GM18505 (cell line): Measurements from ENCODE around the gene LCLAT1.

Experiments
- ATAC-seq: cut with Tn5 transposase; IDR thresholded peaks from one replicate; pipeline ENCODE4 v1.9.1; 2021; ENCODE audit not compliant: unreplicated experiment
- POLR2A ChIP-seq: IDR thresholded peaks from 4 replicates; pipeline ENCODE4 v1.6.1; 2011; ENCODE audit warnings: borderline replicate concordance; ENCODE audit not compliant: insufficient read depth, insufficient read length; ENCODE audit errors: extremely low read depth

Gene LCLAT1

DNA sequence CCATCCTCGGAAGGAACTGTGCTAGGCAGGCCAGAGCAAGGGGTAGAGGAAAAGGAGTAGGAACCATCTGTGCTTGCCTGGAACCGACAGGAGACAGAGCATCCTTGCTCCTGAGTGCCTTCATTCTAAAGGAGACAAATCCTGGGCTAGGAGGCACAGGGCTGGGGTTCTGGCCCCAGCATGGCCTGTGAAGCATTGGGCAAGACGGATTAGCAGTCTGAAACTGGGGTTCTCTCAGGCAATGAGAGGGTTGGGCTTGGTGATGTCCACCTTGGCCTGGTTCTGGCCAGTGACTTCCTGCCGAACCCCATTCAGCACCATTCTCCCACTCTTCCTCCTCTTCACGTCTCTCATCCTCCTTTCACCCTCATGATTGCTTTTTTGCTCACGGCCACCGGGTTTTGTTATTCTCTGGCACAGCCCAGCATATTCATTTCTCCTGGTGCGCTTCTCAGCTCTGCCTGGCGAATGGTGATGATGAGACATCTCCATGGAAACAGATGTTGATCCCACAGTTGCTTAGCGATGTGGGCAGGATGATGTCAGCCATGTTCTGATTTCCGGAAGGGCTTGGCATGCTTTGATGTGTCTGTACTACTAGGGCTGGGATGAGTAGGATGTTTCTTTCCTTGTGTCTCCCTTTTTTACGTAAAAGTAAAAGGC lies 232.5 kb downstream of the LCLAT1 start:
- ATAC-seq, result no peak

DNA sequence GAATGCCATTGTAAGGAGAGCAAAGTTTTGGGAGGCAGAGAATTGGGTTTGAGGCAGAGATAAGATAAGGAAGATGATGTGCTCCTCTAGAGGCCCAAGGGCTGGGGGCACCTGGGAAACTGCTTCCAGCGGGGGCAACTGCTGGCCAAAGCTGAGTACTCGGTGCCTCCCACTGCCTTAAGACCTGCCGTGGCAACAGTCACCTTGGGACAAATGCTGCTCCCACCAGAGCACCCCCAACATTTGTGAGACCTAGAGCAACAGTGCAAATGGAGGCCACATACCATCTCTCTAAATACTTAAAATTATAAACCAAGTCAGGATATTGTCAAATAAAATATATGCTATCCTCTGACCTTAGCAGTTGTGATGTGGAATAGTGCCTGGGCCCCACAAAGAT lies 233.1 kb downstream of the LCLAT1 start:
- no peak for ATAC-seq
- TF ChIP-seq POLR2A, result no peak

More for the DNA sequence above, 232.5 kb downstream of the LCLAT1 start:
- TF ChIP-seq POLR2A, result no peak

DNA sequence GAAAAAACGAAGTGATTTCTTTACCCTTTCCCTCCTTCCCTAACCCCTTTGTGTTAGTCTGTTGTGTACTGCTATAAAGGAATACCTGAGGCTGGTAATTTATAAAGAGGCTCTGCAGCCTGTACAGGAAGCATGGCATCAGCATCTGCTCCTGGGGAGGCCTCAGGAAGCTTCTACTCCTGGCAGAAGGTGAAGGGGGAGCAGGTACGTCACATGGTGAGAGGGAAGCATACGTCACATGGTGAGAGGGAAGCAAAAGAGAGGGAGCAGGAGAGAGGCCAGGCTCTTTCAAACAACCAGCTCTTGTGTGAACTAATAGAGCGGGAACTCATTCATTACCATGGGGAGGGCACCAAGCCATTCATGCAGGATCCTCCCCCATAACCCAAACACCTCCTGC lies 234.0 kb downstream of the LCLAT1 start:
- no peak for ATAC-seq
- TF ChIP-seq POLR2A, result no peak

DNA sequence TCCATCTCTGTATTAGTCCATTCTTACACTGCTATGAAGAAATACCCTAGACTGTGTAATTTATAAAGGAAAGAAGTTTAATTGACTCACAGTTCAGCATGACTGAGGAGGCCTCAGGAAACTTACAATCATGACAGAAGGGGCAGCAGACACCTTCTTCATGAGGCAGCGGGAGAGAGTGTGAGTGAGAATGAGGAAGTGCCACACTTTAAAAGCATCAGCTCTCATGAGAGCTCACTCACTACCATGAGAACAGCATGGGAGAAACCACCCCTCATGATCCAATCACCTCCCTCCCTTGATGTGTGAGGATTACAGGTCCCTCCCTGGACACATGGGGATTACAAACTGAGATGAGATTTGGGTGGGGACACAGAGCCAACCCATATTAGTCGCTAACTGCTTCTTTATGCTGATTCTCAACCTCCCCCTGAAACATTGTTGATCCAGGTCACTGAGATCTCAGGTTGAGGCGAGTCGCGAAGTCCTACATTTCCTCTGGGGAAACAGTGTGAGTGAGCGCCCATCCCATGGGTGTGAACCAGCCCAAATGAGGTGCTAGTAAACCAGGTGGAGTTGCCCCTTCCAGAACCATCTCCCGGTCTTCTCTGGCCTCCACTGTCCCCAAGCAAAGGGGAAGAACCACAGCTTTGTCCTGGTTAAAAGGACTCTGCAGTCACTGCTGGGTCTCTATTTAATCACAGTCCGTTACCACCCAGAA lies 236.3 kb downstream of the LCLAT1 start:
- no peak for ATAC-seq
- no peak for TF ChIP-seq POLR2A

DNA sequence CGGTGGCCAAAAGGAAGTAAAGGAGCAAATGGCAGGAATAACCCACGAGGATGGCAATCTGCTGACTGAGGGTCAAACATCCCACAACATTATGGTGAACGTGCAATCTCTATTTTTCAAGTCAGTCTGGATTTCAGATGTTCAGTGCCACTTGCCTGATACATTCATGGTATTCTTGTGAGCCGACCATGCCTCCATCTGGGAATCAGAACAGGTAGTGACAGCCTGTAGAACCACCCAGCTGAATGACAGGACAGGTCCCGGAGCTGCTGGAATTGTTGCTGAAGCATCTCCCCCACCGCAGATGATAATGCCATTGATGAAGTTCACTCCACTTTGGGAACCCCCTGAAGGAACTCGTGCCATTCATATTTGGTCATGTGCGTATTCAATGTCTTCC lies 237.0 kb downstream of the LCLAT1 start:
- ATAC-seq, result no peak
- no peak for TF ChIP-seq POLR2A

DNA sequence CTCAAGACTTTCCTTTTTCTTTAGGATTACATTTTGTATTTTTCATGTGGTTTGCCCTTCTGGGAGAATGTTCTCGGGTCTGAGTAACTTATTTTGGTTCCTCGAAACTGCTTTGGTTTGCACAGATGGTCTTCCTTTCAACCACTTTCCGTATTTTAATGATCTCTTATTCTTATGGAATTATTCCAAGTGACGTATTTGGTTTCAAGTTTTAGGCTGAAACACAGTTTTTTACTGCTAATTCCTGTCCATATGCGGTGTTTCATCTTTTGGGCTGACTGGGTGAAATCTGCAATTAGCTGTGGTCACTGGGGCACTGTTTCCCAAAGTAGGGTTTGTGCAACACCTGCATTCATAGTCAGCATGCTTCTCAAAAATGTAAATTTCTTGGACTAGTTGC lies 237.5 kb downstream of the LCLAT1 start:
- no peak for ATAC-seq
- no peak for TF ChIP-seq POLR2A

DNA sequence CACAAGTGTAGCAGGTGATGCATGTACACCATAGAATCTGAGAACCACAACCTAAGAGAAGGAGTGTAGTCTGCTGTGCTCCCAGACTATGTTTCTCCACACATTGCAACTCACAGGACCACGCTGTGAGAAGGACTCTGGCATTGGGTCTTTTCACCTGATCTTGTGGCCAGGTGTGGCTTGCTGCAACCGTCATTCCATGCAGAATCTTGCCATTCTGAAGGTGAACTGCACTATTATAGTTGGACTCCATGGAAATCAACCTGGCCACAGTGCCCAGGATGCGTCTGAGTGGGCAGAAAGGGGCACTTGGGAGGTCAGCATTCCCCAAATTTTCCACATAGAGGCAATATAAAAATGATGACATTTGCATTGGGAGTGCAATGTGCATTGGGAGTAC lies 237.9 kb downstream of the LCLAT1 start:
- no peak for ATAC-seq
- TF ChIP-seq POLR2A, result no peak

GRCh38 chr2:30686000-30686399 lies 239.0 kb downstream of the LCLAT1 start:
- no peak for TF ChIP-seq POLR2A
- no peak for ATAC-seq

- TF ChIP-seq POLR2A, result no peak
- no peak for ATAC-seq
Observed at GRCh38 chr2:30686669-30687068, 239.6 kb downstream of the LCLAT1 start.

DNA sequence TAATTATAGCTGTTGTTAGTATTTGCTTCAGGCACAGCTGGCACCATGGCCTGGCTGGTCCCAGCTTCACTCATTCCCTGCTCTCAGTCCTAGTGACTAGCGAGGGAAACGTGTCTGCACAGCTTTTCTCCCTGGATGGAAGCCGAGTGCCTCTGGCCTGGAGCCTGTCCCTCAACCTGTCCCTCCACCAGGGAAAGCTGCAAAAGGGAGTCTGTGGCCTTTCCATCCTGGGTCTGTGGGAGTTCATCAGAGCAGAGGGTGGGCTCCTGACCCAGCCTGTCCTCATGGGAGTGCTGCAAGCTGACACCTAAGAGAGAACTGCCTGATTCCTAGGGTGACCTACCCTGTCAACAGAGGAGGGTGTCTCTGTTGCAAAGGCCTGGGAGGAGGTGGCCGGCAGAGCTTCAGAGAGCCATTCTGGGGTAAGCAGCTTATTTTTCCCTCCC lies 241.9 kb downstream of the LCLAT1 start:
- no peak for TF ChIP-seq POLR2A
- no peak for ATAC-seq

DNA sequence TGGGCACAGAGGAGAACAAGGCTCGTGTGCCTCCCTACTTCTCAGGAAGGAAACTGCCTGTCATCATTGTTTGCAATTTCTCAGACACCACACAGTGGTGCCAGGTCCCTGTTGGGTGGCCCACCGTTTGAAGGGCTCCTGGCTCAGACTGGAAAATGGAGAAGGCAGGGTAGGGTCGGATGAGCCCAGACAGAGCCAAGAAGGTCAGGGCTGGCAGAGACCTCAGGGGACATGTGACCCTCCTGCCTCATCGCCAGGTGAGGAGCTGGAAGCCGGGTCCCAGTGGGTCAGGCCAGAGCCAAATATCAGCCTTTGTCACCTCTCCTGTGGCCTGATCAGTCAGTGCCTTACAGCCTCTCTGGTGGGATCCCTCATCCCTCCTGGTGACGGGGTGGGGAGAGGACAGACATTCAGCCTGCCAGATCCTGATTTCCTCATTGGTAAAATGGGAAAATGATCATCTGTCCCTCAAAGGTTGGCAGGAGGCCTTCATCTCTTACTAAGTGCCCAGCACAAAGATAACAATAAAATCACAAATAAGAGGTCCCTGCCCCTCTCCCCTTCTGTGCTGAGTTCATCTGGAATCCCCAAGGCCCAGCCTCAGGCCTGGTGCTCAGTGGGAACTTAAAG lies 242.6 kb downstream of the LCLAT1 start:
- no peak for TF ChIP-seq POLR2A
- ATAC-seq, result no peak

DNA sequence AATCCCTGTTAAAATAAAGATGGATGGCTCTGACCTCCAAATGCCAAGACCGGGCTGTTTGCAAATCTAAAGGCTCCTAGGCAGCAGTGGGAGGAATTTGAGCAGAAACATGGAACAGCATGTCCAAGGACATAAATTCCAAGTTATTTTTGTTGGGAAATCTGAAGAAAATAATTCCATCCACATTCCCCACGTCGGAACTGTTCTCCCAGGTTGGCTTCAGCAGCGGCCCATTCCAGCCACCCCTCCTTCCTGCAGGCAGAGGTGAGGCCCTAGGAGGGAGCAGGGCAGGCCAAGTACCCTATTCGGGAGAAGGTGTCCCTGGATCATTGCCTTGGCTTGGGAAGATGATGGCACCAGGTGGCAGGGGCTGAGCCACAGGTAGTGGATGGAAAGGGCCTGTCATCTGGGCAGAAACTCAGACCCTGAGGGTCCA lies 243.1 kb downstream of the LCLAT1 start:
- TF ChIP-seq POLR2A, result no peak
- ATAC-seq, result no peak

DNA sequence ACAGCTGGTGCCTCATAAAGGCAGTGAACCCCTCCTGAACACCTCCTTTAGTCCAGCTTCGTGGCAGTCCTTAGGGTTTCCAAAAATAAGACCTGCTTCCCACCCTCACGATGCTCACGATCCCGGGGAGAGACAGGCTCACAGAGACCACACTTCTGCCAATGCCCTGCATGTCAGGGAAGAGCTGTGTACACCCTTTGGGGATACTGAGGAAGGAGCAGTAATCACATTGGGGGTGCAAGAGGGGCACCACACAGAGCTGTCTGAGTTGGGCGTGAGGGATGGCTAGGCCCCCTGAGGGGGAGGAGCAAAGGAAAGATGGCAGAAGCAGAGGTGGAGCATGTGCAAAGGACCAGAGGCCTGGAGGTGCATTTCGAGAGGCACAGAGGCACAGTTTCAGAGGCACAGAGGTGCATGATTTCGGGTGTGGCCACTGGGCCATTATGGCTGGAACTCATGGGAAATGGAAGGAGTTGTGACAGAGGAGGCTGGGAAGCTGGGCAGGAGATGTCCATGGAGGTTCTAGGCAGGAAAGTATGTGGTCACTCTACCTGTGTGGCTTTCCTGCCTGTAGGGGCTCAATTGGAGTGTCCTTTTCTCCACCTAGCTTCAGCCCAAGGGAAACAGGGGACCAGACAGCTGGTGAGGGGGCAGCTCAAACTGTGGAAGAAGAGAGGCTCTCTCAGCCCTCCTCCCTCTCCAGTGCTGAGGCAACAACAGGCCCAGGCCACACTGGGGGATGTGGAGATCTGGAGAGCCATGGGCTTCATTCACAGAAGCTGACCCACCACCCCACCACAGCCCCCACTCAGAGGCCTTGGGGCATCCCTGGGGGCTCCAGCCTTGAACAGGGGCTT lies 244.3 kb downstream of the LCLAT1 start:
- TF ChIP-seq POLR2A, result no peak
- no peak for ATAC-seq
